ENCODE data around the gene VAV3. TPM values are rescaled to one million over a fixed set of nuclear protein-coding genes. Genes with fewer than 3 reads are reported as not detected.

The VAV3 gene
- total RNA-seq, 1 donor from 2014 or later, result 12.3 TPM

DNA sequence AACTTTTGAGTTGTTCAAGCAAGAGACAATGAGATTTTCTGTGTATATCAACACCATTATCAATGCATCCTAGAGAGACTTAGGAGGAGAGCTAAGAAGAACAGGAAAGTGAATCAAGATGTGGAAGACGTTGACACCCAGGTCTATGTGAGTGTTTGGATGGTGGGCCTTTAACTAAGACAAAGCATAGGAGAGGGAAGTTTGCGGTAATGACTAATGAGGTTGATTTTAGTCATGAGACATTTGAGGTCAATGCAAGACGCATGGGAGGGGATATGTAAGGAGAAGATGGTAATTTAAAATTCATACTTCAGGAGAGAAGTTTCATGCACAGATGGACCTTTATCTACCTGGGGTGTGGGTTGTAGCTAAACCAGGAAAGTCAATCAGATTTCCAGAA lies 269.6 kb downstream of the VAV3 start:
- Mint-ChIP-seq H3K4me1 (ENCODE audit: unreplicated experiment) (peaks cover 20% of the 10 kb centered on the region), H3K27ac (no peak overlapping the region)
- no peak for DNase-seq (ENCODE audit: extremely low spot score, unreplicated experiment)

DNA sequence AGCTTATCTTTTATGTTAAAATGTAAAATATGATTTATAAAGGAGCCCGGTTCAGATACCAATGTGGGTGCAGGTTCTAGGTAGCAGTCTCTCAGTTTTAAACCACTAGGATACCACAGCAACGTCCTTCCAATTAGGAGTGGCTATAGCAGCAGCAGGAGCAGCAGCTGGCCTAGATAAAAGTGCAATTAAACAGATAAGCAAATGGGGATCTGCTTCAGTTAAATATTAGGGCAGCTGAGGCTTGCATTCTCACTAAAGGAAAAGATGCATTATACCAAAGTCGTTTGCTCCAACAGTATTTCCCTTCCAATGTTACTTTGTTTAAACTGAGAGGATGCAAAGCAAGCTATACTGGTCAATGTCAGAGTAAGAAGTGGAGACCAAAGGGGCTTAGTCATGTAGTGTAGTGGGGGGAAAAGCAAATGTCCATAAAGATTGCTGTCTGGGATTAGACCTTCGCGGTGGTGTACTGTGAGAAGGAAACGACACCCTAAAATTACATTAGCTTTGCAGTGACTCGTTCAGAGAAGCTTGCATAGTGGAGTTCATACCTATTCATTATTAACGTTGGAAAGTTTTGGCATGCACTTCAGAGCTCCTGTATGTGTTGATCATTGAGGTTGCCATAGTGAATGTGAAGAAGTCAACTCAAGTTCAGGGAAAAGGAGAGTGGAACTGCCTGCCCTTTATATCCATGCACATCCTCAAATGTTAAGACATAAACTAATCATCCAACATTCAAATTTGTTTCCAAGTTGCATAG lies 272.2 kb downstream of the VAV3 start:
- no peak overlapping the region for H3K27ac Mint-ChIP-seq
- no peak overlapping the region for H3K4me3 Mint-ChIP-seq
- no peak for DNase-seq (ENCODE audit: extremely low spot score, unreplicated experiment)

More for the DNA sequence above, 269.6 kb downstream of the VAV3 start:
- Mint-ChIP-seq H3K27me3 (no peaks in the 10 kb centered on the region), H3K36me3 (no peaks in the 10 kb centered on the region), H3K9me3 (peaks cover 9% of the 10 kb centered on the region), H3K4me3 (no peak overlapping the region)
- TF ChIP-seq, protein P1, sequence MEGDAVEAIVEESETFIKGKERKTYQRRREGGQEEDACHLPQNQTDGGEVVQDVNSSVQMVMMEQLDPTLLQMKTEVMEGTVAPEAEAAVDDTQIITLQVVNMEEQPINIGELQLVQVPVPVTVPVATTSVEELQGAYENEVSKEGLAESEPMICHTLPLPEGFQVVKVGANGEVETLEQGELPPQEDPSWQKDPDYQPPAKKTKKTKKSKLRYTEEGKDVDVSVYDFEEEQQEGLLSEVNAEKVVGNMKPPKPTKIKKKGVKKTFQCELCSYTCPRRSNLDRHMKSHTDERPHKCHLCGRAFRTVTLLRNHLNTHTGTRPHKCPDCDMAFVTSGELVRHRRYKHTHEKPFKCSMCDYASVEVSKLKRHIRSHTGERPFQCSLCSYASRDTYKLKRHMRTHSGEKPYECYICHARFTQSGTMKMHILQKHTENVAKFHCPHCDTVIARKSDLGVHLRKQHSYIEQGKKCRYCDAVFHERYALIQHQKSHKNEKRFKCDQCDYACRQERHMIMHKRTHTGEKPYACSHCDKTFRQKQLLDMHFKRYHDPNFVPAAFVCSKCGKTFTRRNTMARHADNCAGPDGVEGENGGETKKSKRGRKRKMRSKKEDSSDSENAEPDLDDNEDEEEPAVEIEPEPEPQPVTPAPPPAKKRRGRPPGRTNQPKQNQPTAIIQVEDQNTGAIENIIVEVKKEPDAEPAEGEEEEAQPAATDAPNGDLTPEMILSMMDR (conservative IDR thresholded peaks at IDR 0.05), result no peak

DNA sequence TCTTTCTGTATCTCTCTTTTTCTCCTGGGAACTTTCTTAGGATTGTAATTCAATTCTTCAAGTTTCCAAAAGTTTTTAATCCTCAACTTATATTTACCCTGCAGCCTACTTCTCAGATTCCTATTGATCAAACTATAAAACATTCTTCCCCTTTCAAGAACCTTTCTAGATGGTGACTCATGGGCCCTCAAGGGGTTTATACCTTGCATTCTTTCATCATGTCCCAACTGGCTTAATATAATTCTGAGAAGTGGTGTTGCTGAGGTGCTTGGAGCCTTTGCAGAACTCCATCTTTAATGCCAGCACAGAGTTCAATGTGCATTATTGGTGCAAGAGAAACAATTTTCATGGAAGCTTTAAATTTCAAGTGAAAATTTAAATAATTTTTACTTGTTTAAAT lies 273.4 kb downstream of the VAV3 start:
- TF ChIP-seq, protein P1 (conservative IDR thresholded peaks at IDR 0.05), result no peak
- peak overlapping the region; percentile 38 for H3K4me3 Mint-ChIP-seq
- peaks cover 34% of the 10 kb centered on the region for H3K4me1 Mint-ChIP-seq (ENCODE audit: unreplicated experiment)
- H3K27ac Mint-ChIP-seq, result no peak overlapping the region
- H3K9me3 Mint-ChIP-seq, result peaks cover 8% of the 10 kb centered on the region
- no peak for DNase-seq (ENCODE audit: extremely low spot score, unreplicated experiment)
- H3K36me3 Mint-ChIP-seq, result no peaks in the 10 kb centered on the region
- no peaks in the 10 kb centered on the region for H3K27me3 Mint-ChIP-seq

More for the DNA sequence above, 272.2 kb downstream of the VAV3 start:
- H3K27me3 Mint-ChIP-seq, result no peaks in the 10 kb centered on the region
- TF ChIP-seq, protein P1 (conservative IDR thresholded peaks at IDR 0.05), result no peak
- peaks cover 34% of the 10 kb centered on the region for H3K4me1 Mint-ChIP-seq (ENCODE audit: unreplicated experiment)
- H3K36me3 Mint-ChIP-seq, result no peaks in the 10 kb centered on the region
- H3K9me3 Mint-ChIP-seq, result peaks cover 8% of the 10 kb centered on the region

DNA sequence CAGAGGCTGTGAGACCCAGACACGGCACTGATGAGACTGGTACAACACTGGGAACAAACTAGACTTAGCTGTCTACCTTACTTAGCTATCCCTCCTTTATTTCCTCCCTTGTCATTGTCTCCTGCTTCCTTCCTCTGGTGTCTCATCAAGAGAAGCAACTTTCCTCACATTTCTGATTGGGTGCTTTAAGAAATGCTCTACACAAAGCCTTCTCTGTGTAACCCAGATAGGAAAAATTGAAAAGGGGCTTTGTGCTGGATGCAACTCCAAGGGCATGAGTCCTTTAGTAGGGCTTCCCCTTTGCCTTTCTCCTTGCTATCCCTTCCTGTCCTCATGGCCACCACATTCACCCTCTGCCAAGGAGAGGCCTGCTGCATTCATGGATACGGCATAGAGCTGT lies 274.5 kb downstream of the VAV3 start:
- no peak overlapping the region for H3K27ac Mint-ChIP-seq
- DNase-seq (ENCODE audit: extremely low spot score, unreplicated experiment), result no peak
- no peak overlapping the region for H3K4me3 Mint-ChIP-seq
- no peaks in the 10 kb centered on the region for H3K36me3 Mint-ChIP-seq
- H3K9me3 Mint-ChIP-seq, result peaks cover 8% of the 10 kb centered on the region
- peaks cover 34% of the 10 kb centered on the region for H3K4me1 Mint-ChIP-seq (ENCODE audit: unreplicated experiment)
- no peaks in the 10 kb centered on the region for H3K27me3 Mint-ChIP-seq
- TF ChIP-seq, protein P1 (conservative IDR thresholded peaks at IDR 0.05), result no peak

DNA sequence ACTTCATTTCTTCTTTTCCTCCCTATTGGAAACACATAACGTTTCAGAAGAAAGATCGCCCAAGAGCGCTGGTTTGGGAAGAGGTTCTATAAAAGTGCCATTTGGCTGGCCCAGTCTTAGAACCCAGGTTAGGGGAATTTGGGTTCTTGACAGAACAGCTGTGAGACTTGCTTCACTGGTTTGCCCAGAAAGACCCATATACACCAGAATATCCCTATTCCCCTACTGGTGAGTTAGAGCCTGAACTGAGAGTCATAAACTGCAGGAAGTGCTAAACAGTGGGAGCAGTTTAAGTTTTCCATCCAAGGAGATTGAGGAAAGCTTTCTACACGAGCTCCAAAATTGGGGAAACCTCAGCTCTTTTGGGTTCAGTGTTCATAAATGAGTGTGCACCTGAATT lies 275.2 kb downstream of the VAV3 start:
- Mint-ChIP-seq H3K36me3 (no peaks in the 10 kb centered on the region), H3K4me1 (ENCODE audit: unreplicated experiment) (peaks cover 34% of the 10 kb centered on the region), H3K27me3 (no peaks in the 10 kb centered on the region), H3K4me3 (no peak overlapping the region), H3K27ac (peak overlapping the region; percentile 79), H3K9me3 (peaks cover 8% of the 10 kb centered on the region)
- DNase-seq (ENCODE audit: extremely low spot score, unreplicated experiment), result no peak
- TF ChIP-seq, protein P1 (conservative IDR thresholded peaks at IDR 0.05), result no peak
